Measurements from ENCODE around the gene TRIM17.
A peak's percentile ranks its signal among the peaks of the same experiment; 100 is the strongest.

- TF ChIP-seq MAFK (conservative IDR thresholded peaks at IDR 0.05 in 1 of 2, IDR thresholded peaks at IDR 0.05 in 1 of 2; ENCODE audit: low read length in 2 of 2) (peak; percentile 24 to 60; a peak in 2 of 4 replicates), RARA (CRISPR knock-in tag; IDR thresholded peaks at IDR 0.05) (no peak), POLR2A (IDR thresholded peaks at IDR 0.05; ENCODE audit: insufficient read depth in 1 of 2, low read depth in 2 of 2, low read length in 2 of 2) (no peak), CTCF (CRISPR knock-in tag; IDR thresholded peaks at IDR 0.05) (no peak), XRCC5 (optimal IDR thresholded peaks at IDR 0.05; ENCODE audit: low read length) (no peak), KLF9 (CRISPR knock-in tag; IDR thresholded peaks at IDR 0.05; ENCODE audit: low read depth) (no peak), ZNF331 (CRISPR knock-in tag; IDR thresholded peaks at IDR 0.05) (no peak), TAF1 (CRISPR knock-in tag; IDR thresholded peaks at IDR 0.05) (no peak), MYC (CRISPR knock-in tag; IDR thresholded peaks at IDR 0.05; ENCODE audit: borderline replicate concordance) (no peak), CEBPB (IDR thresholded peaks at IDR 0.05; ENCODE audit: borderline replicate concordance, low read depth, low read length) (no peak)
Observed at GRCh38 chr1:228465571-228466146, 49.0 kb upstream of the TRIM17 start.
